Effector CD8-positive, alpha-beta T cell (primary cell): ENCODE data around the gene TSPYL4.
"Not testable (repeated sequence)": the region's sequence is repeated elsewhere in the genome, so short reads cannot be mapped to it uniquely, and the experiment has no call there.

ENCODE experiments used
- DNase-seq: peaks from one replicate; lab custom pipeline; 2025; lab: John Stamatoyannopoulos, UW
- total RNA-seq, 4 experiments: gene quantifications; one replicate each; lab custom pipeline; 2026; lab: John Stamatoyannopoulos, UW

TSPYL4 gene
- 38.2 to 54.2 (median 43.2) reads per million in 4 experiments for total RNA-seq

GRCh38 chr6:116253505-116254296 is at the start of gene TSPYL4:
TSPYL4 (minus strand) TSS chr6:116254075; CDS start chr6:116254008, 67 bp downstream.
- DNase-seq, result peak; percentile 89

DNA sequence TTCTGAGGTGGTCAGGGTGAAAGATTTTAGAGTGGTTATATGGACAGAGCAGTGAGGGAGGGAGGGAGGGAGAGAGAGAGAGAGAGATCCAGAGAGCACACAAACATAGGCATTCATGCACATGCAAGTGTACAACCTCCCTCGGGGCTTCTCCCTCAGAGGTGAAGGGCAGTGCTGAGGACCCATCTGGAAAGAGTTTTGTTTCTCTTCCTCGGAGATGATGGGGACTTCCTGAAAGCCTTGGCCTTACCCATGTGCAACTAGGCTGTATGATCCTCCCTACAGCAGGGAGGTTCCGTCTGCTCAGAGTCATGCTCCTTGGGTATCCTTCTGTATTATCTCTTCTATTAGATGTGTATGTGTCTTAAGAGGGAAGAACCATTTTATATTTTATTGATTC is 47.2 kb upstream of the TSPYL4 start:
- no peak for DNase-seq

GRCh38 chr6:116300566-116300965 is 46.7 kb upstream of the TSPYL4 start:
- no peak for DNase-seq

DNA sequence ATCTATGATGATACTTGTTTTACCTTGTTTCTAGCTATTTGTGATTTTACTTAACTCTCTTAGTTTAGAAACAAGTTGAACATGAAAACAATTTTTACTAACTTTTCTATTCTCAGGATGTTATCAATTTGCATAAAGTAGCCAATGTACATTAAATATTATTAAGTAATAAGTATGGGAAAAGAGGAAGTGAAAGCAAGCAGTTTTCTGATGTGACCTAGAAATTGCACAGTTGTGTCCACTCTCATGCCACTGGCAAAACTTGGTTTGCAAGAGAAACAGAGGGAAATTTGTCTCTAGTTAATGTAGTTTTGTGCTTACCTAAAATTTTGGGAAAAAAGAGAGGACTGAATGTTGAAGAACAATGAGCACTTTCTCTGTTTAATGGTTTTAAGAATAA is 45.1 kb upstream of the TSPYL4 start:
- no peak for DNase-seq

- no peak for DNase-seq
Measured at GRCh38 chr6:116298273-116298672, 44.4 kb upstream of the TSPYL4 start.

GRCh38 chr6:116292553-116292952 is 38.7 kb upstream of the TSPYL4 start:
- no peak for DNase-seq

DNA sequence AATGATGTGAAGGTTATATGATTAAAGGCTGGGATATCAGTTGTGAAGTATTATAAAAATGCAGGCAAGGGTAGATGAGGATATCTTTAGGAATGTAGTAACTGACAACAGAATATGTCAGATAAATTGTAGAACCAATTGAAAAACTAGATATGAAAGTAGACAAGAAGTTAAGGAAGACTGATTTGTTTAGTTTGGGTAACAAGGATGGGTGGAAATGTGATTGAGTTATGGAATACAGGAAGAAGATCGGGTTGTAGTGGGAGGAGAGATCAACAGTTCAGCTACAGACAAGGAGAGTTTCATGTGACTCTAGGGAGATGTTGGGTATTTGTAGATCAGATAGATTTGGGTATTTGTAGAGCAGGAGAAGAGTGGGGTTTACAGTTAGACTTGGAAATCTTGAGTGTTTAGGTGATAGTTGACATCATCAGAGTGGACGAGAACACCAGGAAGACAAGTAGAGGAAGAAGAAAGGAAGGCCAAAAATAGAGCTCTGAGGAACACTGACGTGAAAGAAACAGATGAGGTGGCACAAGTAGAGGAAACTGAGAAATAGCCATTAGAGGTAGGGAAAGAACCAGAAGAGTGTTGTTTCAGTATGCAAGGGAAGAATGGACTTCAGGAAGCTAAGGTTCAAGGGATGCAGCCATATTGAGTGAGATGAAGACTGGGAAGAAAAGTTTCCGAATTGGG is 38.0 kb upstream of the TSPYL4 start:
- no peak for DNase-seq

DNA sequence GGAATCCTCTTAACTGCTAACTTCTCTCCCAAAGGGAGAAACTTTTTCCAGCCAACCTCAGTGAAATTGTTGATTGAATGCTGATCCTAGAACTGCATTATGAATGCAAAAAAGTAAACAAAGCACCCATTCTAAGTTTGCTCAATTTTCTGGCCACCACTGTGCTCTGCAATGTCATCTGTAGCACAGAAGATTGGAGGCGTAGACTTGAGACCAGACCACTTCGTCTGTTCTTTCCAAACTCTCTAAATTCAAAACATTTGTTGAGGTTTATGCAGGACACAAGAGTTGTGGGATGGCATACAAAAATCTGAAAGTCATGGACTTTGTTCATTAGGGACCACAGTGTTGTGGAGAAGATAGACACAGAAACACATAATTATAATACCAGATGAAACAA is 36.9 kb upstream of the TSPYL4 start:
- DNase-seq, result no peak

GRCh38 chr6:116289876-116290275 is 36.0 kb upstream of the TSPYL4 start:
- no peak for DNase-seq

GRCh38 chr6:116287689-116288282 is 33.9 kb upstream of the TSPYL4 start:
- no peak for DNase-seq

- DNase-seq, result no peak
Measured at GRCh38 chr6:116286773-116287358, 33.0 kb upstream of the TSPYL4 start.

- not testable (repeated sequence) for DNase-seq
Measured at GRCh38 chr6:116284984-116285383, 31.1 kb upstream of the TSPYL4 start.

DNA sequence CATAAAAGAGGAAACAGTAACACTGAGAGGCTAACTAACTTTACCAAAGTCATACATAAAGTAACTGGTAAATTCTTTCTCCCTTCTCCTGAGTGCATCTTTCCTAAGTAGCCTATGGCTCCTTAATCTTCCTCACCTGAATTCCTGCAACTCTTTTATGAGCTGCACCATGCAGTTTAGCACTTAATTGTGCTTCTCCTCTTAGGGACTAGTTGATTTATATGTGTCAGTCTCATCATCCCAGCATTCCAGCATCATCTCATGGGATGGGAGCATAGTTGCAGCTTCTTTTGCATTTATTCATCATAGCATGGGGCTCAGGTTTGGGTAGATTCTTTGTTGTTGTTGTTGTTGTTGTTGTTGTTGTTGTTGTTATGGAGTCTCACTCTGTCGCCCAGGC is 29.3 kb upstream of the TSPYL4 start:
- DNase-seq, result no peak

GRCh38 chr6:116282698-116283097 is 28.8 kb upstream of the TSPYL4 start:
- DNase-seq, result no peak

DNA sequence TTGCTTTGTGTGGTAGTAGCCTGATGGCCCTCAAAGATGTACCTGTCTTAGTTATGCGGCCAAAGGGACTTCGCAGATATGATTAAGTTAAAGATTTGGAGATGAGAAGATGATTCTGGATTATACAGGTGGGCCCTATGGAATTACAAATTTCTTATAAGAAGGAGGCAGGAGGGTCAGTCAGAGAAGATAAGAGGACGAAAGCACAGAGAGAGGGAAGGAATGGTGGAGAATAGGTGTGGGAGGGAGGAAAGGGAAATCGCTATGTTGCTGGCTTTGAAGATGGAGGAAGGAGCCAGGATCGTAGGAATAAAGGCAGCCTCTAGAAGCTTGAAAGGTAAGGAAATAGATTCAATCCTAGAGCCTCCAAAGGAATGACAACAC is 27.1 kb upstream of the TSPYL4 start:
- DNase-seq, result no peak

DNA sequence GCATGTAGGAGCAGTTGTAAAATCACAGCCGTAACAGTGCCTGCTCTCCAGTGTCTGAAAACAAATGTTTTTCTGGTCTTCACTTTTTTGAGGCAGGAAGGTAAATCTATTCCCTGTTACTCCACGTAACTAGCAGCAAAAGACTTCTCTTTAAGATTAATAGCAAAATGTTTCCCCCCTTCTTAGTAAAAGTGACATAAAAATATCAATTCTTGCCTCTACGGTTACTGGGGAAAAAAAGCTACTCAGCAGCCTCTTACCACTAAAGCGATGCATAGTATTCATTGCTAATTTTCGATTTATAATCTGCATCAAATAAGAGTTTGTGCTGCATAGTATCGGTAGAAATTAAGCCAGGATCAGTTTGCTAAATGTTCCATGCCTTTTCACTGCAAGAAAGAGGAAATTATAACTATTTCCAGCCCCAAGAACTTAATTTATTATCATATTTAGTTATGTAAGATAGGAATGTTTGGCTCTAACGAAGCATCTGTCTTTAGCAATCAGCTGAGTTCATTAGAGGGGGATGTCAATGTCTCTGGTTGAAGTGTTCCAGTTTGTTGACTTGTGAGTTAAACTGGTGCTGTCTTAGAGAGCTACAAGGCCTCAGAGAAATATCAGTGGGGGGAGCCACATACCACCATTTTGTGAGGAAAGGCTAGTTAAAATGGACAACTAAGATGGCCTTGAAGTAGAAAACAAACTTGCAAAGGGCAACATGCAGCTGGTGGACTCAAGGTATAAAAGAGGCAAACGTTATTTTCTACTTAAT is 26.5 kb upstream of the TSPYL4 start:
- no peak for DNase-seq

GRCh38 chr6:116279232-116280160 is 25.6 kb upstream of the TSPYL4 start, which contains the start of gene TSPYL1:
TSPYL1 (minus strand) TSS chr6:116279930; CDS start chr6:116279830, 100 bp downstream.
- peak; percentile 89 for DNase-seq

DNA sequence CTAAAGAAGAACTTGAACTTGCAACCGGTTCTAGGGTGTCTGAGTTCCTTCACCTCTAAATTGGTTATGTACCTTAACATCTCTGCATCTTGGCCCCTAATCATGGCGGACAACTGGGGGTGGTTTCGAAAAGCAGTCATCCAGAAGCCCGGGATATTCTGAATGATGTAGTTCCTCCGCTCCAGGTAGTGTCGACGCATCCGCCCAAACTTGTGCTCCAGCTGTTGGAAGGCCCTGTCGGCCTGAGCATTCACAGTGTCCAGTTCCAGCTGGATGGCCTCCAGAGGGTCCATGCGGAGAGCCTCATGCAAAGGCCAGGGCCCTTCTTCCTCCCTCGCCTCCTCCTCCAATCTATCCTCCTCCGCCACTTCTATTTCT is 25.0 kb upstream of the TSPYL4 start:
- DNase-seq, result no peak

GRCh38 chr6:116278481-116278829 is 24.6 kb upstream of the TSPYL4 start:
- DNase-seq, result no peak

DNA sequence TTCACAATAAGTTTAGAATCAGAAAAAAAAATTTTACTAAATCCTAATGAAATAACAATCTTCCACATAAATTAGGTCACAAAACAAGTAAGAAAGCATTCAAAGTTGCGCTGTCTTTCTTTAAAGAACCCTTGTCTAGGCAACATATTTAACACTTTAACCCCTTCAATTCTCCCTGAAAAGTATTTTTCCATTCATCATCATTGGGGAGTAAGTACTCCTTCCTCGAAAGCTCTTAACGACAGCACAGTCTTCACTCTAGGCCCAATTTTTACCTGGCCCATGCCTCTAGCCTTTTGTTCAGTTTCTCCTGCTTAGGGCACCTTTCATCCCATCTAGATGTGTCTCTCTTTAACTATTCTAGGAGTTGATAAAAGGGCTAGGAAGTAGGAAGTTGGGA is 23.2 kb upstream of the TSPYL4 start:
- no peak for DNase-seq
